HG03558 (cell line): Measurements from ENCODE around the gene PDLIM4.

Source experiments
- ATAC-seq: cut with Tn5 transposase; IDR thresholded peaks from one replicate; pipeline ENCODE4 v1.9.1; 2021; ENCODE audit warnings: moderate number of reproducible peaks; ENCODE audit not compliant: unreplicated experiment; ENCODE audit errors: extremely low read depth

The PDLIM4 gene

GRCh38 chr5:132257131-132258101 lies at the start of gene PDLIM4:
PDLIM4 (plus strand) TSS chr5:132257696; CDS start chr5:132257735, 39 bp downstream.
- ATAC-seq: no peak

GRCh38 chr5:132207778-132208177 lies 49.7 kb upstream of the PDLIM4 start:
- ATAC-seq: no peak

GRCh38 chr5:132209131-132209530 lies 48.4 kb upstream of the PDLIM4 start:
- ATAC-seq: no peak

GRCh38 chr5:132209901-132210545 lies 47.5 kb upstream of the PDLIM4 start:
- no peak for ATAC-seq

- no peak for ATAC-seq
Observed at GRCh38 chr5:132210944-132211343, 46.6 kb upstream of the PDLIM4 start.

- no peak for ATAC-seq
Observed at GRCh38 chr5:132211787-132212186, 45.7 kb upstream of the PDLIM4 start.

- ATAC-seq: no peak
Observed at GRCh38 chr5:132213666-132214065, 43.8 kb upstream of the PDLIM4 start.

GRCh38 chr5:132214491-132214890 lies 43.0 kb upstream of the PDLIM4 start:
- no peak for ATAC-seq

GRCh38 chr5:132215329-132215728 lies 42.2 kb upstream of the PDLIM4 start:
- ATAC-seq: no peak

- ATAC-seq: no peak
Observed at GRCh38 chr5:132218321-132218720, 39.2 kb upstream of the PDLIM4 start.

- no peak for ATAC-seq
Observed at GRCh38 chr5:132219289-132219970, 38.1 kb upstream of the PDLIM4 start.

GRCh38 chr5:132219981-132220380 lies 37.5 kb upstream of the PDLIM4 start:
- no peak for ATAC-seq

GRCh38 chr5:132220491-132220890 lies 37.0 kb upstream of the PDLIM4 start:
- ATAC-seq: no peak

GRCh38 chr5:132221781-132222648 lies 35.5 kb upstream of the PDLIM4 start:
- ATAC-seq: no peak

GRCh38 chr5:132222649-132223038 lies 34.9 kb upstream of the PDLIM4 start:
- ATAC-seq: peak; percentile 79

- no peak for ATAC-seq
Observed at GRCh38 chr5:132223861-132224260, 33.6 kb upstream of the PDLIM4 start.

- no peak for ATAC-seq
Observed at GRCh38 chr5:132224716-132225115, 32.8 kb upstream of the PDLIM4 start.

- ATAC-seq: no peak
Observed at GRCh38 chr5:132225165-132226032, 32.1 kb upstream of the PDLIM4 start.
